Mesothelial cell of epicardium (in vitro differentiated cells): ENCODE data around the gene AGBL5. TPM values are rescaled to one million over a fixed set of nuclear protein-coding genes. Genes with fewer than 3 reads are reported as not detected.
A peak's percentile ranks its signal among the peaks of the same experiment; 100 is the strongest.

ENCODE experiments used
- DNase-seq, 2 experiments: peaks; one replicate each; pipeline ENCODE4 v3.0.0; 2021; ENCODE audit warnings: low spot score in 2 of 2; ENCODE audit not compliant: unreplicated experiment in 2 of 2
- H3K27ac Mint-ChIP-seq: 2 replicates; pipeline ENCODE4 v1.8.0; 2021; ENCODE audit warnings: mixed read lengths
- H3K27me3 Mint-ChIP-seq: 2 replicates; pipeline ENCODE4 v1.8.0; 2021; ENCODE audit warnings: low read depth, mixed read lengths
- H3K36me3 Mint-ChIP-seq: 2 replicates; pipeline ENCODE4 v1.8.0; 2021; ENCODE audit warnings: mixed read lengths
- H3K4me1 Mint-ChIP-seq: 2 replicates; pipeline ENCODE4 v1.8.0; 2021; ENCODE audit warnings: mixed read lengths
- H3K4me3 Mint-ChIP-seq: 2 replicates; pipeline ENCODE4 v1.8.0; 2021; ENCODE audit warnings: mild to moderate bottlenecking, moderate library complexity, mixed read lengths
- H3K9me3 Mint-ChIP-seq: 2 replicates; pipeline ENCODE4 v1.8.0; 2021; ENCODE audit warnings: mixed read lengths
- CTCF ChIP-seq: fragments of 200-600 bp; sonication (generic); IDR thresholded peaks from one replicate; pipeline ENCODE4 v1.5.0; 2021; ENCODE audit warnings: antibody characterized with exemption; ENCODE audit not compliant: unreplicated experiment
- total RNA-seq: library from RNA; stranded (reverse); gene quantifications from 3 replicates; pipeline ENCODE4 v1.2.1, GENCODE V29; 2021

Gene AGBL5
- total RNA-seq, 1 donor from 2014 or later = 45.0 TPM

- Mint-ChIP-seq H3K36me3 (no peaks in the 10 kb centered on the region), H3K9me3 (no peaks in the 10 kb centered on the region), H3K27ac (peak overlapping the region; percentile 82), H3K27me3 (peaks cover 18% of the 10 kb centered on the region), H3K4me1 (peaks cover 19% of the 10 kb centered on the region), H3K4me3 (peak overlapping the region; percentile 72)
- peak; percentile 97 for TF ChIP-seq CTCF
- DNase-seq = peak; percentile 93 to 99
Measured at GRCh38 chr2:27086090-27086723, 34.7 kb downstream of the AGBL5 start.

GRCh38 chr2:27086724-27087593 is 35.5 kb downstream of the AGBL5 start, which contains the start of gene KHK:
Gene KHK, plus strand, starts transcription at chr2:27086772. Its CDS starts 488 bp downstream, at chr2:27087260.
- Mint-ChIP-seq H3K36me3 (no peaks in the 10 kb centered on the region), H3K9me3 (no peaks in the 10 kb centered on the region), H3K27me3 (peaks cover 18% of the 10 kb centered on the region), H3K4me1 (peaks cover 13% of the 10 kb centered on the region), H3K4me3 (peak within 1 kb of the TSS; percentile 72), H3K27ac (peak within 1 kb of the TSS; percentile 82)
- peak in 1 of 2 experiments; percentile 57 for DNase-seq
- TF ChIP-seq CTCF = peak; percentile 67

- H3K36me3 Mint-ChIP-seq = no peaks in the 10 kb centered on the region
- H3K27ac Mint-ChIP-seq = no peak overlapping the region
- peaks cover 13% of the 10 kb centered on the region for H3K4me1 Mint-ChIP-seq
- no peak for DNase-seq
- no peak overlapping the region for H3K4me3 Mint-ChIP-seq
- no peaks in the 10 kb centered on the region for H3K9me3 Mint-ChIP-seq
- H3K27me3 Mint-ChIP-seq = peaks cover 18% of the 10 kb centered on the region
- no peak for TF ChIP-seq CTCF
Measured at GRCh38 chr2:27087823-27088410, 36.4 kb downstream of the AGBL5 start.

GRCh38 chr2:27088634-27089033 is 37.2 kb downstream of the AGBL5 start:
- Mint-ChIP-seq H3K9me3 (no peaks in the 10 kb centered on the region), H3K27ac (no peak overlapping the region), H3K27me3 (peaks cover 18% of the 10 kb centered on the region), H3K4me3 (no peak overlapping the region), H3K4me1 (peaks cover 13% of the 10 kb centered on the region), H3K36me3 (no peaks in the 10 kb centered on the region)
- no peak for TF ChIP-seq CTCF
- no peak for DNase-seq

GRCh38 chr2:27089111-27089954 is 37.9 kb downstream of the AGBL5 start:
- H3K36me3 Mint-ChIP-seq = no peaks in the 10 kb centered on the region
- TF ChIP-seq CTCF = no peak
- H3K4me1 Mint-ChIP-seq = peaks cover 13% of the 10 kb centered on the region
- H3K4me3 Mint-ChIP-seq = no peak overlapping the region
- peaks cover 18% of the 10 kb centered on the region for H3K27me3 Mint-ChIP-seq
- H3K27ac Mint-ChIP-seq = no peak overlapping the region
- no peak for DNase-seq
- no peaks in the 10 kb centered on the region for H3K9me3 Mint-ChIP-seq
